BLaER1 treated with 17β-estradiol and CSF1 and Interleukin-3, amounts not matched to agents 10 nM and 100 nM (cell line): ENCODE results near the gene FHIT.

Experiments used
- H3K27ac ChIP-seq, 11 experiments: shearing (Covaris generic); formaldehyde crosslinking; 2 replicates each; pipeline ENCODE4 v1.8.1; 2022
- H3K27me3 ChIP-seq, 11 experiments: shearing (Covaris generic); formaldehyde crosslinking; 2 replicates each; pipeline ENCODE4 v1.8.1; 2022
- H3K36me3 ChIP-seq, 11 experiments: shearing (Covaris generic); formaldehyde crosslinking; 2 replicates each; pipeline ENCODE4 v1.8.1; 2022
- H3K4me1 ChIP-seq, 10 experiments: shearing (Covaris generic); formaldehyde crosslinking; 2 replicates each; pipeline ENCODE4 v1.8.1; 2022
- H3K4me2 ChIP-seq, 11 experiments: shearing (Covaris generic); formaldehyde crosslinking; 2 replicates each; pipeline ENCODE4 v1.8.1; 2022
- H3K4me3 ChIP-seq, 10 experiments: shearing (Covaris generic); formaldehyde crosslinking; 2 replicates each; pipeline ENCODE4 v1.8.1; 2022
- H3K9ac ChIP-seq, 11 experiments: shearing (Covaris generic); formaldehyde crosslinking; 2 replicates each; pipeline ENCODE4 v1.8.1; 2022
- H3K9me3 ChIP-seq, 11 experiments: shearing (Covaris generic); formaldehyde crosslinking; replicated peaks in 1 of 11; 2 replicates each; pipeline ENCODE4 v1.8.1; 2022
- H4K20me1 ChIP-seq, 11 experiments: shearing (Covaris generic); formaldehyde crosslinking; 2 replicates each; pipeline ENCODE4 v1.8.1; 2022
- Cebpa-rat ChIP-seq, 11 experiments: shearing (Covaris generic); IDR thresholded peaks; 2 replicates each; pipeline ENCODE4 v1.8.1; 2022

Gene FHIT

GRCh38 chr3:60456180-60456579, 795.1 kb downstream of the FHIT start:
- Histone ChIP-seq H3K36me3 (no peaks in the 10 kb centered on the region), H3K9me3 (no peaks in the 10 kb centered on the region), H3K4me3 (no peak overlapping the region), H3K4me1 (peaks cover 0 to 3% (median 0%) of the 10 kb centered on the region in 10 experiments; a peak in 2 of 20 replicates), H4K20me1 (no peaks in the 10 kb centered on the region), H3K27ac (no peak overlapping the region), H3K9ac (no peak overlapping the region), H3K4me2 (no peak overlapping the region), H3K27me3 (no peaks in the 10 kb centered on the region)
- TF ChIP-seq Cebpa-rat (IDR thresholded peaks at IDR 0.05) = no peak

DNA sequence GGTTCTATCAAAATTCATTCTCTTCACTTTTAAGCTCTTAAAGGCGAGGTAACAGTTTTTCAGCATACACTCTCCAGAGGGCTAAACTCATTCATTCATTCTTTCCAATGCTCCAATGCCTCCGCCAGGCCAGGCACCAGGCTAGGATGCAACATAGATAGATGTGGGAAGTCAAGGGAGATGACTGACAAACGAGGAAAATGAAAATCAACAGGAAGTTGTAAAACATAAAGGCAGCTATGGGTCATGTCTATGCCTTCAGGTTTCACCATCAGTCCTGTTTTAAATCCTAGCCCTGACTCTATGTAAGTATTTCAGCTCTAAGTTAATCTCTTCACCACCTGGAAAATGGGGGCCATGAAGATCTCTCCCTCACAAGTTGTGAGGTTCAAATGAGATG, 797.9 kb downstream of the FHIT start:
- H3K27me3 ChIP-seq = no peaks in the 10 kb centered on the region
- H3K4me1 ChIP-seq = no peaks in the 10 kb centered on the region
- H3K4me3 ChIP-seq = no peak overlapping the region
- no peak for TF ChIP-seq Cebpa-rat (IDR thresholded peaks at IDR 0.05)
- H4K20me1 ChIP-seq = no peaks in the 10 kb centered on the region
- H3K9me3 ChIP-seq = no peaks in the 10 kb centered on the region
- no peak overlapping the region for H3K27ac ChIP-seq
- H3K9ac ChIP-seq = no peak overlapping the region
- H3K4me2 ChIP-seq = no peak overlapping the region
- H3K36me3 ChIP-seq = no peaks in the 10 kb centered on the region

DNA sequence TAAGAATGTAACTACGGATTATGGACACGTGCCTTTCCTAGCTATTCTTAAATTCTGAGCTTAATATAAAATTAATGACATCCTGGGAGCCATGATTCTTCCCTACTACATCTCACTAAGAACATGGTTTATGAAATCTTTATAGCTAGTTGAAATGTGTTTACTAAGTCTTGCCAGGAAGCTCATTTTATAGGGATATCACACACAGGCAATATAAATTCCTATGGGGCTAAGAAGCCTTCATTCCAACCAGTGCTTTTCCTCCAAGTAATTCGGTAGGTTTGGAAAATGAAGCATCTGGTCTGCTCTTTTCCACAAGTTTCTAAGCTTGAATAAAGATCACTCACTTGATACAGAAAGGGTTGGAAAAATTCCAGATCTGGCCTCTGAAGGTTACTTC, 802.6 kb downstream of the FHIT start:
- H3K4me2 ChIP-seq = no peak overlapping the region
- no peaks in the 10 kb centered on the region for H3K4me1 ChIP-seq
- H3K4me3 ChIP-seq = no peak overlapping the region
- H3K36me3 ChIP-seq = no peaks in the 10 kb centered on the region
- 0 out of 22 replicates have a peak, but pooled peaks cover 0 to 5% (median 0%) of the 10 kb centered on the region in 11 experiments for H3K9me3 ChIP-seq
- H3K27ac ChIP-seq = no peak overlapping the region
- no peaks in the 10 kb centered on the region for H4K20me1 ChIP-seq
- no peak for TF ChIP-seq Cebpa-rat (IDR thresholded peaks at IDR 0.05)
- no peak overlapping the region for H3K9ac ChIP-seq
- no peaks in the 10 kb centered on the region for H3K27me3 ChIP-seq

- H3K4me2 ChIP-seq = no peak overlapping the region
- no peaks in the 10 kb centered on the region for H3K36me3 ChIP-seq
- H3K9ac ChIP-seq = no peak overlapping the region
- no peak for TF ChIP-seq Cebpa-rat (IDR thresholded peaks at IDR 0.05)
- no peaks in the 10 kb centered on the region for H4K20me1 ChIP-seq
- no peaks in the 10 kb centered on the region for H3K27me3 ChIP-seq
- no peak overlapping the region for H3K27ac ChIP-seq
- H3K9me3 ChIP-seq = 0 out of 22 replicates have a peak, but pooled peaks cover 0 to 5% (median 0%) of the 10 kb centered on the region in 11 experiments
- no peak overlapping the region for H3K4me3 ChIP-seq
- H3K4me1 ChIP-seq = no peaks in the 10 kb centered on the region
Measured at GRCh38 chr3:60445446-60445845, 805.8 kb downstream of the FHIT start.

DNA sequence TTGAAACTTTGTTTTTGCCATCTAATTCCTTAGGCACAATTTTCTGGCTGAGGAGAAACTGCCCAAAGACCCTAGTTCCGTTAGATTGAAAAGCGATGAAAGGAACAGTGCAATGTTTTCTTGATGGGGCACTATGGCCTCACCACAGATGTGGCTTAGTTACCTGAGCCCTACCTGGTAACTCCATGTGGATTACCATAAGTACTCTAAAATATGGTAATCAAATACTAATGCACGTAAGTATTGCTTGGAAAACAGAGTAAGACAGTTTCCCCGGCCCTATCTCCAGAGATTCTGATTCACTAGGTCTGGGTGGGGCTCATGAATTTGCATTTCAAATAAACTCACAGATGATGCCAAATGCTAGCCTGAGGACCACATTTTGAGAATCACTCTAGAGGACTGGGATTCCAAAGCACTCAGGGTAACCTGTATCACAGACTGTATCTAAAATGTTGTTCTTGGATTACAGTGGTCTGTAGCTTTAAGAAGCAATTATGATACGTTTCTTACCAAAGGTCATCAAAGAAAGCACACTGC, 806.3 kb downstream of the FHIT start:
- TF ChIP-seq Cebpa-rat (IDR thresholded peaks at IDR 0.05) = no peak
- Histone ChIP-seq H3K9me3 (0 out of 22 replicates have a peak, but pooled peaks cover 0 to 5% (median 0%) of the 10 kb centered on the region in 11 experiments), H4K20me1 (no peaks in the 10 kb centered on the region), H3K4me2 (no peak overlapping the region), H3K9ac (no peak overlapping the region), H3K4me3 (no peak overlapping the region), H3K4me1 (no peaks in the 10 kb centered on the region), H3K27me3 (no peaks in the 10 kb centered on the region), H3K36me3 (no peaks in the 10 kb centered on the region), H3K27ac (no peak overlapping the region)

DNA sequence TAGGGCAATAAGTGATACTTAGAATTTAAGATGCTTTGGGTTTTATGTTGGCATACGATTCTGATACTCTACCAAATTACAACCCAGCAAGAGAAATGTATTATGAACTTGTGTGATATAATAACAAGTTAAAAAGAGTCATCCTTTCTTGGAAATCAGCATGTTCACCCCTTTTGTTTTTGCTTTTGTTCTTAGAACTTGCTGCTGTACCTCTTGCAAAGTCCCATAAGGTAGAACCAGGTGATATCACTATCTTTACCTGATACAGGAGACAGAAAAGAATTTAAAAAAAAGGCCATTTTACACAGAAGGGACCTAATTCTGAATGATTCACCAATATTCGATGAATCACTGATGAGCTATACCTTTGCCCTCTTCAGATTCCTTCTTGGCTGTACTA, 810.4 kb downstream of the FHIT start:
- no peaks in the 10 kb centered on the region for H4K20me1 ChIP-seq
- H3K4me1 ChIP-seq = no peaks in the 10 kb centered on the region
- no peak overlapping the region for H3K9ac ChIP-seq
- no peaks in the 10 kb centered on the region for H3K27me3 ChIP-seq
- H3K27ac ChIP-seq = no peak overlapping the region
- TF ChIP-seq Cebpa-rat (IDR thresholded peaks at IDR 0.05) = no peak
- H3K4me3 ChIP-seq = no peak overlapping the region
- H3K36me3 ChIP-seq = no peaks in the 10 kb centered on the region
- no peak overlapping the region for H3K4me2 ChIP-seq
- 0 out of 22 replicates have a peak, but pooled peaks cover 0 to 5% (median 0%) of the 10 kb centered on the region in 11 experiments for H3K9me3 ChIP-seq

DNA sequence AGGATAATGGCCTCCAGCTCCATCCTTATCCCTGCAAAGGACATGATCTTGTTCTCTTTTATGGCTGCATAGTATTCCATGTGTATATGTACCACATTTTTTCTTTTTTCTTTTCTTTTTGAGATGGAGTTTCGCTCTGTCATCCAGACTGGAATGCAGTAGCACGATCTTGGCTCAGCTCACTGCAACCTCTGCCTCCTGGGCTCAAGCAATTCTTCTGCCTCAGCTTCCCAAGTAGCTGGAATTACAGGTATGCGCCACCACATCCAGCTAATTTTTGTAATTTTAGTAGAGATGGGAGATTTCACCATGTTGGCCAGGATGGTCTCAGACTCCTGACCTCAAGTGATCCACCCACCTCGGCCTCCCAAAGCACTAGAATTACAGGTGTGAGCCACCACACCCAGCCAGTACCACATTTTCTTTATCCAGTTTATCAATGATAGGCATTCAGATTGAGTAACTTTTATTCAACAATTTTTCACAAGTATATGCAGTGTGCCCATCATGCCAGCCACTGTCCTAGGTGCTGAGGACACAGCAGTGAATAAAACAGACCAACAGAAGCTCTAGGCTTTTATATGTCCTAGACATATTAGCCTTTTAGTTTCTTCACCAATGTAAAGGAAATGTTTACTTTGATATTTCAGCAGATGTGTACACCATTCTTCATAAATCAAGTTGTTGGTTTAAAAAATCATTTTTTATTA, 815.2 kb downstream of the FHIT start:
- Histone ChIP-seq H4K20me1 (no peaks in the 10 kb centered on the region), H3K27ac (no peak overlapping the region), H3K9me3 (no peaks in the 10 kb centered on the region; a peak in 1 of 22 replicates), H3K27me3 (no peaks in the 10 kb centered on the region), H3K4me1 (no peaks in the 10 kb centered on the region), H3K4me3 (no peak overlapping the region), H3K4me2 (no peak overlapping the region), H3K9ac (no peak overlapping the region), H3K36me3 (no peaks in the 10 kb centered on the region)
- no peak for TF ChIP-seq Cebpa-rat (IDR thresholded peaks at IDR 0.05)

DNA sequence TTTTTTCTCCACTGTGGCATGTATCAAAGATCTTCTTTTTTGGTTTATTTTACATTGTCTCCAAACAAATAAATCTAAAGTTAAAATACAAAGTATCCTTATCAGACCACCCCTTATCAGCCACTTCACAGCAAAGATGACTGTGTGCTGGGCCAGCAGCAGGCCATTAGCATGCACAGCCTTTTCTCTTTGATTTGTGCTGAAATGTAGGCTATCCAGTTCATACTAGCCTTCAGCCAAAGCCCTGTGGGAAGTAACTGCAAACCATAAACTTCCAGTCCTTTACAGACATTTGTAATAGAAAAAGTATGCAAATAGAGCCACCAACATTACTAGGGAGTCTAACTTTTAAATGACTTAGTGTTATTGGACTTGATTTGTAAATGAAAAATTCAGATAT, 816.3 kb downstream of the FHIT start:
- Histone ChIP-seq H3K9ac (no peak overlapping the region), H3K27ac (no peak overlapping the region), H3K36me3 (no peaks in the 10 kb centered on the region), H4K20me1 (no peaks in the 10 kb centered on the region), H3K27me3 (no peaks in the 10 kb centered on the region), H3K4me3 (no peak overlapping the region), H3K9me3 (no peaks in the 10 kb centered on the region; a peak in 1 of 22 replicates), H3K4me1 (no peaks in the 10 kb centered on the region), H3K4me2 (no peak overlapping the region)
- no peak for TF ChIP-seq Cebpa-rat (IDR thresholded peaks at IDR 0.05)

GRCh38 chr3:60434323-60434722, 816.9 kb downstream of the FHIT start:
- Histone ChIP-seq H3K4me2 (no peak overlapping the region), H3K36me3 (no peaks in the 10 kb centered on the region), H3K9ac (no peak overlapping the region), H3K4me1 (peaks cover 0 to 3% (median 2%) of the 10 kb centered on the region in 10 experiments; a peak in 8 of 20 replicates), H3K27me3 (no peaks in the 10 kb centered on the region), H3K27ac (no peak overlapping the region), H3K4me3 (no peak overlapping the region), H4K20me1 (no peaks in the 10 kb centered on the region), H3K9me3 (no peaks in the 10 kb centered on the region; a peak in 1 of 22 replicates)
- TF ChIP-seq Cebpa-rat (IDR thresholded peaks at IDR 0.05) = no peak

GRCh38 chr3:60431599-60431958, 819.7 kb downstream of the FHIT start:
- H3K9ac ChIP-seq = no peak overlapping the region

More at GRCh38 chr3:60431599-60431958, 819.7 kb downstream of the FHIT start:
- no peaks in the 10 kb centered on the region for H3K27me3 ChIP-seq
- H3K36me3 ChIP-seq = no peaks in the 10 kb centered on the region
- H4K20me1 ChIP-seq = no peaks in the 10 kb centered on the region
- H3K4me1 ChIP-seq = peaks cover 0 to 9% (median 4%) of the 10 kb centered on the region in 10 experiments; a peak in 8 of 20 replicates
- H3K4me2 ChIP-seq = no peak overlapping the region
- TF ChIP-seq Cebpa-rat (IDR thresholded peaks at IDR 0.05) = no peak
- no peak overlapping the region for H3K4me3 ChIP-seq
- H3K27ac ChIP-seq = no peak overlapping the region
- no peaks in the 10 kb centered on the region; a peak in 1 of 22 replicates for H3K9me3 ChIP-seq
